Osteoblast (primary cell): ENCODE data around the gene GSTP1. TPM values are rescaled to one million over a fixed set of nuclear protein-coding genes. Genes with fewer than 3 reads are reported as not detected.
A peak's percentile ranks its signal among the peaks of the same experiment; 100 is the strongest.
"Not testable (repeated sequence)": the region's sequence is repeated elsewhere in the genome, so short reads cannot be mapped to it uniquely, and the experiment has no call there.

Experiments used
- DNase-seq: peaks from one replicate; pipeline ENCODE4 v3.0.0; 2011; ENCODE audit warnings: low spot score, mixed read lengths; ENCODE audit not compliant: insufficient read length; ENCODE audit errors: missing footprints
- H2AFZ ChIP-seq: 2 replicates; pipeline ENCODE4 v1.6.0; 2011; ENCODE audit warnings: mild to moderate bottlenecking, low read length
- H3K27ac ChIP-seq: 2 replicates; pipeline ENCODE4 v1.5.1; 2011; ENCODE audit warnings: mild to moderate bottlenecking, low read depth, low read length, moderate library complexity
- H3K27me3 ChIP-seq: 2 replicates; pipeline ENCODE4 v1.6.0; 2012; ENCODE audit warnings: mild to moderate bottlenecking, control low read depth, inconsistent platforms, low read length, moderate library complexity; ENCODE audit not compliant: insufficient read depth
- H3K36me3 ChIP-seq: 2 replicates; pipeline ENCODE4 v1.5.1; 2011; ENCODE audit warnings: mild to moderate bottlenecking, low read length, control low read depth, moderate library complexity; ENCODE audit not compliant: insufficient read depth
- H3K4me1 ChIP-seq: 2 replicates; pipeline ENCODE4 v1.5.1; 2011; ENCODE audit warnings: mild to moderate bottlenecking, low read length, control low read depth, moderate library complexity; ENCODE audit not compliant: insufficient read depth
- H3K4me2 ChIP-seq: 2 replicates; pipeline ENCODE4 v1.6.0; 2011; ENCODE audit warnings: mild to moderate bottlenecking, low read length; ENCODE audit not compliant: insufficient read depth
- H3K4me3 ChIP-seq: fragments of 200-600 bp; sonication (generic); 3 replicates; pipeline ENCODE4 v1.5.1; 2012; ENCODE audit warnings: mild to moderate bottlenecking, low read length, inconsistent platforms; ENCODE audit not compliant: insufficient read depth
- H3K79me2 ChIP-seq: 2 replicates; pipeline ENCODE4 v1.6.0; 2012; ENCODE audit warnings: mild to moderate bottlenecking, low read length, control low read depth, inconsistent platforms; ENCODE audit not compliant: insufficient read depth
- H3K9me3 ChIP-seq: 2 replicates; pipeline ENCODE4 v1.5.1; 2011; ENCODE audit warnings: low read depth, low read length, control low read depth
- H4K20me1 ChIP-seq: 2 replicates; pipeline ENCODE4 v1.6.0; 2012; ENCODE audit warnings: mild to moderate bottlenecking, low read length, control low read depth; ENCODE audit not compliant: insufficient read depth
- total RNA-seq: library from RNA; depleted of rRNA; stranded (reverse); fragments of >200 nt; gene quantifications from 2 replicates; pipeline ENCODE4 v1.2.3, GENCODE V29; 2012
- TF ChIP-seq, protein P1 (sequence below): IDR thresholded peaks from 2 replicates; pipeline ENCODE4 v1.5.1; 2011; ENCODE audit warnings: mild to moderate bottlenecking, low read depth, low read length, moderate library complexity; ENCODE audit errors: extremely low read depth

GSTP1 gene
- total RNA-seq, 1 donor: 465 TPM

DNA sequence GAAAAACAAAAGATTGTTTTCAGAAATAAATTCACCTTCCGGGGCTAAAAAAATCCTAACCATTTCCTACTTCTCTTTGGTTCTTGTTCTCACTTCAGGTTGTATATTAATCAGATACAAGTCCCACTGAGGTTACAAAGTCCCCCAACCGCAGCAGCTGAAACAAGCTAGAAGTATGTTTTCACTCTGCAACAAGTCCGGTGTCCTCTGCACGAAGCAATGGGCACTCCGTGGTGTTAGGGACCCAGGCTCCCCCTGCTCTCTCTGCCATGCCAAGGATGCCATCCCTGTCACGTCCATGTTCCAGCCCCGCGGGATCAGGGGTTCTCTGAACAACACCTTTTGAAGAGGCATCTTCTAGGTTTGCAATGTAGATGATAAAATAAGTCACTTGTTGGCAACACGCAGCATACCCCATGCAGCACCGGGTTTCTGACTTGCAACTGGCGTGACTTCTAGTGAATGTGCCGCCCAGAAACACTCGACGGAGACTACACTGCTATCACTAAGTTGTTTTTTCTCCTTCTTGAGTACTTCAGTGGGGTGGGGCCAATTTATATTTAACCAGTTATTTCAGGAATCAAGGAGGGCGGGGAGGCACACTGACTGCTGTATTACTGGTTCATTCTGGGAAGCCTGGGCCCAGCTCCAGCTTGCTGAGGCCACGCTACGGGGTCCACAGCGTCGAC, 25.4 kb upstream of the GSTP1 start:
- no peaks in the 10 kb centered on the region for H4K20me1 ChIP-seq
- H3K27me3 ChIP-seq: no peaks in the 10 kb centered on the region
- no peaks in the 10 kb centered on the region for H3K36me3 ChIP-seq
- DNase-seq: peak; percentile 80
- peak overlapping the region; percentile 81 for H3K4me2 ChIP-seq
- TF ChIP-seq, protein P1, sequence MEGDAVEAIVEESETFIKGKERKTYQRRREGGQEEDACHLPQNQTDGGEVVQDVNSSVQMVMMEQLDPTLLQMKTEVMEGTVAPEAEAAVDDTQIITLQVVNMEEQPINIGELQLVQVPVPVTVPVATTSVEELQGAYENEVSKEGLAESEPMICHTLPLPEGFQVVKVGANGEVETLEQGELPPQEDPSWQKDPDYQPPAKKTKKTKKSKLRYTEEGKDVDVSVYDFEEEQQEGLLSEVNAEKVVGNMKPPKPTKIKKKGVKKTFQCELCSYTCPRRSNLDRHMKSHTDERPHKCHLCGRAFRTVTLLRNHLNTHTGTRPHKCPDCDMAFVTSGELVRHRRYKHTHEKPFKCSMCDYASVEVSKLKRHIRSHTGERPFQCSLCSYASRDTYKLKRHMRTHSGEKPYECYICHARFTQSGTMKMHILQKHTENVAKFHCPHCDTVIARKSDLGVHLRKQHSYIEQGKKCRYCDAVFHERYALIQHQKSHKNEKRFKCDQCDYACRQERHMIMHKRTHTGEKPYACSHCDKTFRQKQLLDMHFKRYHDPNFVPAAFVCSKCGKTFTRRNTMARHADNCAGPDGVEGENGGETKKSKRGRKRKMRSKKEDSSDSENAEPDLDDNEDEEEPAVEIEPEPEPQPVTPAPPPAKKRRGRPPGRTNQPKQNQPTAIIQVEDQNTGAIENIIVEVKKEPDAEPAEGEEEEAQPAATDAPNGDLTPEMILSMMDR: no peak
- no peaks in the 10 kb centered on the region for H3K79me2 ChIP-seq
- H3K4me3 ChIP-seq: peak overlapping the region; percentile 41
- H3K27ac ChIP-seq: no peak overlapping the region
- peak overlapping the region; percentile 95 for H2AFZ ChIP-seq
- H3K9me3 ChIP-seq: no peaks in the 10 kb centered on the region
- peaks cover 17% of the 10 kb centered on the region for H3K4me1 ChIP-seq

DNA sequence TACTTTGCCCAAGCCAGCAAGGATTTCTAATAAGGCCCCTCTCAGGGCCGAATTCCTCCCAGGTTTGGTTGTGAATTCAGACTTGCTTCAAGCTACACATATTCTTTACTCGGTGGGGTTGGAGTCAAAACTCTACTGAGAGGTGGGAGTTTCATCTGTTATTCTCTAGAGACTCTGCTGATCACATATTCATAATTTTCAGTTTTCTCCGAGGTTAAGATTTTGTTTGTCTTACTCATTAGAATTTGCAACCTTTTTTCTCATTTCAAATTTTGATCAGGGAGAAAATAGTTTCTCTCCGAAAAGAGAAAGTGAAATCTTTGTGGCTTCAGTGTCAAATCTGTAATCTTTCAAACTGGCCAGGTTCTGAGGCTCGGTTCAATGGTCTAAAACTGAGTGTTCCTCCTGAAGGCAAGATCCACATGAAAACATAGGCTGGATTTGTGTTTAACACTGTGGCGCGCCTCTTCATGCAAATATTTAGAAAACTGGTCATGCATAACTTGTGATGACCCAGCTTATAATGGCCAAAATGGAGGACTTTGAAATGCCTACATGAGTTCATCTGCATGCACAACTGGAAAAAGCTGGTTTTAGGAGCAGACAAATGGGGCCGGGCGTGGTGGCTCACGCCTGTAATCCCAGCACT, 21.5 kb upstream of the GSTP1 start:
- Histone ChIP-seq H3K36me3 (no peaks in the 10 kb centered on the region), H3K27me3 (no peaks in the 10 kb centered on the region), H3K4me2 (no peak overlapping the region), H3K4me3 (no peak overlapping the region), H2AFZ (peak overlapping the region; percentile 41), H4K20me1 (no peaks in the 10 kb centered on the region), H3K4me1 (peaks cover 30% of the 10 kb centered on the region), H3K27ac (no peak overlapping the region), H3K9me3 (no peaks in the 10 kb centered on the region), H3K79me2 (no peaks in the 10 kb centered on the region)
- DNase-seq: no peak
- TF ChIP-seq, protein P1: no peak

DNA sequence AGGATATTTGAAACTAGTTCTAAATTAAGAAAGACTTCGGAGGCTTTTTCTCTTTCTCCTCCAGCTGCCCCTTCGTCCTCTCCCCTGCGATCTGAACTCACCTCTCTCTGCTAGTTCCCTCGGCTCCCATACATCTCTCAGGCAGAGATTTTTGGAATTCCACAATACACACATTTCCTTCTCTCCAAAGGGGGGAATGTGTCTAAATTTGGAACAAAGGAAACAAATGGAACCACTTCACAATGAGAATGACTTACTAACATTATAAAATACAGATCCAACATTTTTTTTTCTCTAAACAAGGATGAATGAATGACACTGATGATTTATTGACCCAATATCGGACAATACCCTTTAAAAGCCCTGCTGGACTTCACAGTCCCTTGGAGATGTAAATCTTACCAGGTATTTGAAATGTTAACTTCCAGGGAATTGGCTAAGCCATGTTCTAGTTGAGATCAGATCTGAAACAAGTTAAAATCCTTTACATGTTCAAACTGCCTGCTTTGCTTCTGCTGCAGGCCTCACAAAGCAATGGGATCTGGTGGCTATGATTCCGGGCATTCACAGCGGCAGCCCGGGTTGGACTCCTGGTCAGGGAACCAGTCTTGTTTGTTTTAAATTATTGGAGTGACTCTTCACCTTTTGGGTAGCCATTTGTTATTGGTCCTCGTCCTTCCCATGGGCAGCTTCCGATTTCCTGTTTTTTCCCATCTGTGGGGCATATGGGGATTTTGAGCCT, 20.5 kb upstream of the GSTP1 start:
- H3K36me3 ChIP-seq: no peaks in the 10 kb centered on the region
- no peak overlapping the region for H3K4me3 ChIP-seq
- peak overlapping the region; percentile 71 for H3K27ac ChIP-seq
- TF ChIP-seq, protein P1: no peak
- DNase-seq: peak; percentile 69
- no peaks in the 10 kb centered on the region for H3K9me3 ChIP-seq
- H2AFZ ChIP-seq: no peak overlapping the region
- H4K20me1 ChIP-seq: no peaks in the 10 kb centered on the region
- H3K4me2 ChIP-seq: peak overlapping the region; percentile 70
- peaks cover 25% of the 10 kb centered on the region for H3K4me1 ChIP-seq
- H3K27me3 ChIP-seq: no peaks in the 10 kb centered on the region
- no peaks in the 10 kb centered on the region for H3K79me2 ChIP-seq

DNA sequence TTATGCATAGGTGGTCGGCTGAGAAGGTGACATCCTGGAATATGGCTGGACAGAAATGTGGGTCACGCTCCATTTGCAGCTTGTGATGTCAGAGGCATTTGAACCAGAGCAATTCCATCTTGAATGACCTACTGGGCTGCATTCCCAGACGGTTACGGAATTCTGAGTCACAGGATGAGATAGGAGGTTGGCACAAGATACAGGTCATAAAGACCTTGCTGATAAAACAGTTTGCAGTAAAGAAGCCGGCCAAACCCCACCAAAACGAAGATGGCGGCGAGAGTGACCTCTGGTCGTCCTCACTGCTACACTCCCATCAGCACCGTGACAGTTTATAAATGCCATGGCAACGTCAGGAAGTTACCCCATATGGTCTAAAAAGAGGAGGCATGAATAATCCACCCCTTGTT, 19.9 kb upstream of the GSTP1 start:
- DNase-seq: peak; percentile 71
- Histone ChIP-seq H3K4me2 (peak overlapping the region; percentile 70), H3K4me1 (peaks cover 20% of the 10 kb centered on the region), H3K27ac (peak overlapping the region; percentile 71)
- not testable (repeated sequence) for H3K4me3 ChIP-seq, H3K27me3 ChIP-seq, H2AFZ ChIP-seq, H4K20me1 ChIP-seq, H3K79me2 ChIP-seq, H3K36me3 ChIP-seq, H3K9me3 ChIP-seq
